HepG2 (cell line): ENCODE results near the gene ADAMTSL3. TPM values are rescaled to one million over a fixed set of nuclear protein-coding genes. Genes with fewer than 3 reads are reported as not detected.
A peak's percentile ranks its signal among the peaks of the same experiment; 100 is the strongest.

Source experiments
- BCL6 ChIP-seq: IDR thresholded peaks from 2 replicates; pipeline ENCODE4 v1.6.1; 2016; ENCODE audit warnings: missing genetic modification reagents, missing compliant biosample characterization
- CHCHD3 ChIP-seq: sonication (generic); formaldehyde crosslinking; IDR thresholded peaks from 2 replicates; pipeline ENCODE4 v1.8.0; 2022; ENCODE audit warnings: mild to moderate bottlenecking, missing genetic modification reagents, moderate library complexity
- DPF2 ChIP-seq: sonication (generic); formaldehyde crosslinking; IDR thresholded peaks from 2 replicates; pipeline ENCODE4 v1.4.0; 2020; ENCODE audit warnings: mild to moderate bottlenecking, low read depth, missing genetic modification reagents, borderline replicate concordance
- ERF ChIP-seq: IDR thresholded peaks from 2 replicates; pipeline ENCODE4 v1.6.1; 2018; ENCODE audit warnings: missing biosample characterization, missing genetic modification reagents
- FOXA1 ChIP-seq, 2 experiments: fragments of 450-650 bp in 1 of 2; sonication (generic) in 1 of 2; formaldehyde crosslinking in 1 of 2; IDR thresholded peaks; 2 replicates each; pipeline versions ENCODE4 v1.4.0 to v1.6.1; 2016 to 2020; ENCODE audit warnings: missing genetic modification reagents in 1 of 2
- JUNB ChIP-seq: sonication (generic); formaldehyde crosslinking; IDR thresholded peaks from 2 replicates; pipeline ENCODE4 v1.8.0; 2022; ENCODE audit warnings: missing genetic modification reagents, mild to moderate bottlenecking, borderline replicate concordance
- KLF13 ChIP-seq: sonication (generic); formaldehyde crosslinking; IDR thresholded peaks from 2 replicates; pipeline ENCODE4 v1.4.0; 2020; ENCODE audit warnings: mild to moderate bottlenecking, missing genetic modification reagents
- KLF15 ChIP-seq: sonication (generic); formaldehyde crosslinking; IDR thresholded peaks from 2 replicates; pipeline ENCODE4 v1.8.1; 2023; ENCODE audit warnings: borderline replicate concordance, mild to moderate bottlenecking, inconsistent platforms, missing genetic modification reagents, mixed read lengths
- MIER3 ChIP-seq: IDR thresholded peaks from 2 replicates; pipeline ENCODE4 v1.6.1; 2016; ENCODE audit warnings: missing compliant biosample characterization, borderline replicate concordance
- MIXL1 ChIP-seq: IDR thresholded peaks from 2 replicates; pipeline ENCODE4 v1.6.1; 2016
- MZF1 ChIP-seq: sonication (generic); formaldehyde crosslinking; IDR thresholded peaks from 2 replicates; pipeline ENCODE4 v1.8.1; 2023; ENCODE audit warnings: mild to moderate bottlenecking, missing genetic modification reagents, borderline replicate concordance
- NR2F2 ChIP-seq: IDR thresholded peaks from 2 replicates; pipeline ENCODE4 v1.6.1; 2012; ENCODE audit warnings: low read depth, inconsistent platforms, borderline replicate concordance
- PCBP1 ChIP-seq: fragments of 200-400 bp; formaldehyde crosslinking; IDR thresholded peaks from 2 replicates; pipeline ENCODE4 v1.6.1; 2017; ENCODE audit warnings: mild to moderate bottlenecking, low read depth, low read length, borderline replicate concordance
- RBAK ChIP-seq: sonication (generic); formaldehyde crosslinking; IDR thresholded peaks from 2 replicates; pipeline ENCODE4 v1.5.1; 2020; ENCODE audit warnings: mild to moderate bottlenecking, missing genetic modification reagents
- TBX3 ChIP-seq: fragments of 450-650 bp; IDR thresholded peaks from 2 replicates; pipeline ENCODE4 v1.6.1; 2017; ENCODE audit warnings: antibody characterized with exemption, mild to moderate bottlenecking, inconsistent platforms, borderline replicate concordance
- THRA ChIP-seq: sonication (generic); formaldehyde crosslinking; IDR thresholded peaks from 2 replicates; pipeline ENCODE4 v1.4.0; 2020; ENCODE audit warnings: missing genetic modification reagents, borderline replicate concordance
- ZBTB7B ChIP-seq: sonication (generic); formaldehyde crosslinking; IDR thresholded peaks from 2 replicates; pipeline ENCODE4 v1.4.0; 2020; ENCODE audit warnings: missing genetic modification reagents
- ZNF543 ChIP-seq: sonication (generic); formaldehyde crosslinking; IDR thresholded peaks from 2 replicates; pipeline ENCODE4 v1.4.0; 2020; ENCODE audit warnings: mild to moderate bottlenecking, missing genetic modification reagents
- ZNF761 ChIP-seq: sonication (generic); formaldehyde crosslinking; conservative IDR thresholded peaks from 2 replicates; pipeline ENCODE4 v1.4.0; 2020; ENCODE audit warnings: mild to moderate bottlenecking, missing genetic modification reagents
- ZNF773 ChIP-seq: sonication (generic); formaldehyde crosslinking; IDR thresholded peaks from 2 replicates; pipeline ENCODE4 v1.4.0; 2020; ENCODE audit warnings: missing genetic modification reagents, borderline replicate concordance
- ZSCAN31 ChIP-seq: sonication (generic); formaldehyde crosslinking; IDR thresholded peaks from 2 replicates; pipeline ENCODE4 v1.5.0; 2020; ENCODE audit warnings: low read depth, mild to moderate bottlenecking, missing genetic modification reagents
- polyA plus RNA-seq, 8 experiments: library from polyadenylated mRNA; depleted of rRNA in 3 of 8; stranded (reverse) in 7 of 8; unstranded in 1 of 8; fragments of >200 nt; fragmentation: Illumina TruSeq in 4 of 8; extraction: Trizol in 4 of 8; gene quantifications; 2 replicates each; pipeline versions ENCODE4 v1.2.1 to v1.2.3, GENCODE V29; 2011 to 2016; ENCODE audit warnings: low read depth in 4 of 8, missing spikeins in 1 of 8, mixed read lengths in 1 of 8; ENCODE audit not compliant: insufficient read depth in 1 of 8
- total RNA-seq, 5 experiments: library from RNA; depleted of rRNA; stranded (reverse); fragments of >200 nt; fragmentation: Illumina TruSeq; extraction: Trizol; gene quantifications; 2 replicates each; pipeline ENCODE4 v1.2.3, GENCODE V29; 2016; ENCODE audit warnings: low read depth in 1 of 5
- TF ChIP-seq, protein P1 (sequence below): sonication (generic); formaldehyde crosslinking; IDR thresholded peaks from 2 replicates; pipeline ENCODE4 v1.9.0; 2021; ENCODE audit warnings: missing genetic modification reagents, borderline replicate concordance
- TF ChIP-seq, protein P2 (sequence below): sonication (generic); formaldehyde crosslinking; IDR thresholded peaks from 2 replicates; pipeline ENCODE4 v1.5.0; 2020; ENCODE audit warnings: mild to moderate bottlenecking, low read depth, missing genetic modification reagents, borderline replicate concordance
- TF ChIP-seq, protein P3 (sequence below): sonication (generic); formaldehyde crosslinking; IDR thresholded peaks from 2 replicates; pipeline ENCODE4 v1.5.1; 2020; ENCODE audit warnings: mild to moderate bottlenecking, missing genetic modification reagents, moderate library complexity

Gene ADAMTSL3
- total and polyA plus RNA-seq, 2 of the 13 experiments (the other 11 are each of a cell fraction or from before 2014, with no cell fraction given): 0.04 to 0.09 TPM

- TF ChIP-seq ERF (CRISPR knock-in tag) (0 out of 2 replicates have a peak, but pooled peaks have one; percentile 31), ZSCAN31 (CRISPR knock-in tag) (no peak), CHCHD3 (CRISPR knock-in tag) (no peak), TBX3 (peak; percentile 66; the same call in 1 of the 2 replicates), MZF1 (CRISPR knock-in tag) (no peak), ZNF761 (CRISPR knock-in tag) (no peak), RBAK (CRISPR knock-in tag) (no peak), ZNF773 (CRISPR knock-in tag) (no peak), KLF13 (no peak), NR2F2 (0 out of 2 replicates have a peak, but pooled peaks have one; percentile 32), DPF2 (CRISPR knock-in tag) (no peak), MIXL1 (CRISPR knock-in tag) (peak; percentile 83), JUNB (CRISPR knock-in tag) (no peak), BCL6 (CRISPR knock-in tag) (peak; percentile 68; the same call in 1 of the 2 replicates), PCBP1 (no peak), THRA (CRISPR knock-in tag) (no peak), ZNF543 (no peak), MIER3 (CRISPR knock-in tag) (peak; percentile 39; the same call in 1 of the 2 replicates), ZBTB7B (CRISPR knock-in tag) (no peak), FOXA1 (IDR thresholded peaks at IDR 0.05) (peak; percentile 68; the same call in 1 of the 2 replicates), FOXA1 (CRISPR knock-in tag; IDR thresholded peaks at IDR 0.05) (no peak; the same call in 1 of the 2 replicates), KLF15 (CRISPR knock-in tag) (no peak)
- TF ChIP-seq, protein P1, sequence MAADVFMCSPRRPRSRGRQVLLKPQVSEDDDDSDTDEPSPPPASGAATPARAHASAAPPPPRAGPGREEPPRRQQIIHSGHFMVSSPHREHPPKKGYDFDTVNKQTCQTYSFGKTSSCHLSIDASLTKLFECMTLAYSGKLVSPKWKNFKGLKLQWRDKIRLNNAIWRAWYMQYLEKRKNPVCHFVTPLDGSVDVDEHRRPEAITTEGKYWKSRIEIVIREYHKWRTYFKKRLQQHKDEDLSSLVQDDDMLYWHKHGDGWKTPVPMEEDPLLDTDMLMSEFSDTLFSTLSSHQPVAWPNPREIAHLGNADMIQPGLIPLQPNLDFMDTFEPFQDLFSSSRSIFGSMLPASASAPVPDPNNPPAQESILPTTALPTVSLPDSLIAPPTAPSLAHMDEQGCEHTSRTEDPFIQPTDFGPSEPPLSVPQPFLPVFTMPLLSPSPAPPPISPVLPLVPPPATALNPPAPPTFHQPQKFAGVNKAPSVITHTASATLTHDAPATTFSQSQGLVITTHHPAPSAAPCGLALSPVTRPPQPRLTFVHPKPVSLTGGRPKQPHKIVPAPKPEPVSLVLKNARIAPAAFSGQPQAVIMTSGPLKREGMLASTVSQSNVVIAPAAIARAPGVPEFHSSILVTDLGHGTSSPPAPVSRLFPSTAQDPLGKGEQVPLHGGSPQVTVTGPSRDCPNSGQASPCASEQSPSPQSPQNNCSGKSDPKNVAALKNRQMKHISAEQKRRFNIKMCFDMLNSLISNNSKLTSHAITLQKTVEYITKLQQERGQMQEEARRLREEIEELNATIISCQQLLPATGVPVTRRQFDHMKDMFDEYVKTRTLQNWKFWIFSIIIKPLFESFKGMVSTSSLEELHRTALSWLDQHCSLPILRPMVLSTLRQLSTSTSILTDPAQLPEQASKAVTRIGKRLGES (CRISPR knock-in tag): no peak
- TF ChIP-seq, protein P2, sequence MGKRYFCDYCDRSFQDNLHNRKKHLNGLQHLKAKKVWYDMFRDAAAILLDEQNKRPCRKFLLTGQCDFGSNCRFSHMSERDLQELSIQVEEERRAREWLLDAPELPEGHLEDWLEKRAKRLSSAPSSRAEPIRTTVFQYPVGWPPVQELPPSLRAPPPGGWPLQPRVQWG: no peak
- TF ChIP-seq, protein P3, sequence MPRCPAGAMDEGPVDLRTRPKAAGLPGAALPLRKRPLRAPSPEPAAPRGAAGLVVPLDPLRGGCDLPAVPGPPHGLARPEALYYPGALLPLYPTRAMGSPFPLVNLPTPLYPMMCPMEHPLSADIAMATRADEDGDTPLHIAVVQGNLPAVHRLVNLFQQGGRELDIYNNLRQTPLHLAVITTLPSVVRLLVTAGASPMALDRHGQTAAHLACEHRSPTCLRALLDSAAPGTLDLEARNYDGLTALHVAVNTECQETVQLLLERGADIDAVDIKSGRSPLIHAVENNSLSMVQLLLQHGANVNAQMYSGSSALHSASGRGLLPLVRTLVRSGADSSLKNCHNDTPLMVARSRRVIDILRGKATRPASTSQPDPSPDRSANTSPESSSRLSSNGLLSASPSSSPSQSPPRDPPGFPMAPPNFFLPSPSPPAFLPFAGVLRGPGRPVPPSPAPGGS (CRISPR knock-in tag): no peak
These were observed 276.7 kb downstream of the ADAMTSL3 start (continued) for GRCh38 chr15:83930392-83931212.
